Glomerular visceral epithelial cell (primary cell): ENCODE results near the gene GMEB2.
A peak's percentile ranks its signal among the peaks of the same experiment; 100 is the strongest.

Experiments used
- DNase-seq: peaks from one replicate; pipeline ENCODE4 v3.0.0-alpha.2; 2016; ENCODE audit errors: extremely low spot score

GMEB2 gene

GRCh38 chr20:63545814-63546213, 81.1 kb downstream of the GMEB2 start:
- DNase-seq: no peak

GRCh38 chr20:63544958-63545516, 81.9 kb downstream of the GMEB2 start:
- DNase-seq: peak; percentile 55

GRCh38 chr20:63544241-63544957, 82.5 kb downstream of the GMEB2 start:
- no peak for DNase-seq

GRCh38 chr20:63543733-63544132, 83.2 kb downstream of the GMEB2 start:
- no peak for DNase-seq

- no peak for DNase-seq
These were observed 83.8 kb downstream of the GMEB2 start for GRCh38 chr20:63543131-63543530.

GRCh38 chr20:63542696-63543095, 84.2 kb downstream of the GMEB2 start:
- DNase-seq: no peak

GRCh38 chr20:63542031-63542559, 84.8 kb downstream of the GMEB2 start:
- no peak for DNase-seq

GRCh38 chr20:63541371-63541770, 85.5 kb downstream of the GMEB2 start:
- DNase-seq: no peak

- DNase-seq: no peak
These were observed 86.3 kb downstream of the GMEB2 start for GRCh38 chr20:63540417-63541186.

GRCh38 chr20:63539441-63540370, 87.2 kb downstream of the GMEB2 start:
- DNase-seq: no peak

- DNase-seq: no peak
These were observed 87.8 kb downstream of the GMEB2 start for GRCh38 chr20:63539092-63539430.

GRCh38 chr20:63538204-63539091, 88.5 kb downstream of the GMEB2 start:
- DNase-seq: no peak
